Keratinocyte (primary cell): ENCODE measurements around the gene ADD2.

Experiments
- EZH2 ChIP-seq: IDR thresholded peaks from one replicate; pipeline ENCODE4 v1.6.1; 2012; ENCODE audit warnings: inconsistent platforms, mild to moderate bottlenecking, low read length, moderate library complexity
- TF ChIP-seq, protein P1 (sequence below), 3 experiments: IDR thresholded peaks in 1 of 3; conservative IDR thresholded peaks in 1 of 3; optimal IDR thresholded peaks in 1 of 3; 2 replicates in 2 of 3; 3 replicates in 1 of 3; pipeline versions ENCODE3 to v1.5.1; 2011; ENCODE audit warnings: low read length in 3 of 3, mild to moderate bottlenecking in 3 of 3, moderate library complexity in 2 of 3, control low read depth in 1 of 3, inconsistent platforms in 1 of 3; ENCODE audit not compliant: insufficient read depth in 2 of 3; ENCODE audit errors: extremely low read depth in 1 of 3

DNA sequence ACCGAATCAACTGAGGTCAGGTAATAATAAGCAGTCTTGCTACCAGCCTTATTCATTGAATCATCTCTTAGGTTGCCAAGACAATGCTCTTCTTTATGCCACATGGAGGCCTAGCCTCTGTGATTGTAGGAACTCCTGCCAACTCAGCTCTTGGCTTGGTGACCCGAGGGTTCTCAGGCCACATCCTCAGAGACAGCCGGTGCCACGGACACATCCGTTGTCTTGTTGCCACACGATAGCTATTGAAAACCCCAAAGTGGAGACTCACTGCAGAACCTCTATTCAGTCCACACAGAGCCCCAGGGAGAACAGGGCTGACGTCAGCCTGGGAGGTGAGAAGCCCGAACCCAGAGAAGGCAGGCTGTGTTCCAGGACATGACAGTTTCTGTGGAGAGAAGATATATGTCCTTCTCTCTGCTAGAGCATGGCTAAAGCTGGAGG lies 160.9 kb downstream of the ADD2 start:
- TF ChIP-seq, protein P1, sequence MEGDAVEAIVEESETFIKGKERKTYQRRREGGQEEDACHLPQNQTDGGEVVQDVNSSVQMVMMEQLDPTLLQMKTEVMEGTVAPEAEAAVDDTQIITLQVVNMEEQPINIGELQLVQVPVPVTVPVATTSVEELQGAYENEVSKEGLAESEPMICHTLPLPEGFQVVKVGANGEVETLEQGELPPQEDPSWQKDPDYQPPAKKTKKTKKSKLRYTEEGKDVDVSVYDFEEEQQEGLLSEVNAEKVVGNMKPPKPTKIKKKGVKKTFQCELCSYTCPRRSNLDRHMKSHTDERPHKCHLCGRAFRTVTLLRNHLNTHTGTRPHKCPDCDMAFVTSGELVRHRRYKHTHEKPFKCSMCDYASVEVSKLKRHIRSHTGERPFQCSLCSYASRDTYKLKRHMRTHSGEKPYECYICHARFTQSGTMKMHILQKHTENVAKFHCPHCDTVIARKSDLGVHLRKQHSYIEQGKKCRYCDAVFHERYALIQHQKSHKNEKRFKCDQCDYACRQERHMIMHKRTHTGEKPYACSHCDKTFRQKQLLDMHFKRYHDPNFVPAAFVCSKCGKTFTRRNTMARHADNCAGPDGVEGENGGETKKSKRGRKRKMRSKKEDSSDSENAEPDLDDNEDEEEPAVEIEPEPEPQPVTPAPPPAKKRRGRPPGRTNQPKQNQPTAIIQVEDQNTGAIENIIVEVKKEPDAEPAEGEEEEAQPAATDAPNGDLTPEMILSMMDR (optimal IDR thresholded peaks at IDR 0.05 in 1 of 3, IDR thresholded peaks at IDR 0.05 in 1 of 3, conservative IDR thresholded peaks at IDR 0.05 in 1 of 3; ENCODE audit: extremely low read depth in 1 of 3, insufficient read depth in 2 of 3, low read length in 3 of 3), result no peak
- TF ChIP-seq EZH2, result no peak
